ENCODE measurements around the gene SEC31A.
"Not testable (repeated sequence)": the region's sequence is repeated elsewhere in the genome, so short reads cannot be mapped to it uniquely, and the experiment has no call there.

SEC31A gene

DNA sequence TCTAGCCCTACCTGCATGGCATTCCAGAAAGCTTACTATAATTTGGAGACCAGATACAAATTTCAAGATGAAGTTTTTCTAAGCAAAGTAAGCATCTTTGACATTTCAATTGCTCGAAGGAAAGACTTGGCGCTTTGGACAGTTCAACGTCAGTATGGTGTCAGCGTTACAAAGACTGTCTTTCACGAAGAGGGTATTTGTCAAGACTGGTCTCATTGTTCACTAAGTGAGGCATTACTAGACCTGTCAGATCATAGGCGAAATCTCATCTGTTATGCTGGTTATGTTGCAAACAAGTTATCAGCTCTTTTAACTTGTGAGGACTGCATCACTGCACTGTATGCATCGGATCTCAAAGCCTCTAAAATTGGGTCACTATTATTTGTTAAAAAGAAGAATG is 27.1 kb upstream of the SEC31A start:
- Histone ChIP-seq H3K27me3 (ENCODE audit: insufficient read depth, poor library complexity, severe bottlenecking) (no peaks in the 10 kb centered on the region), H3K27ac (replicated peaks) (no peak overlapping the region), H3K4me3 (replicated peaks; ENCODE audit: insufficient read depth, low read length) (no peak overlapping the region)
- no peak for TF ChIP-seq SPI1 (IDR thresholded peaks at IDR 0.05; ENCODE audit: borderline replicate concordance, low read depth)
- TF ChIP-seq GABPA (IDR thresholded peaks at IDR 0.05; ENCODE audit: low read depth): no peak
- TF ChIP-seq, protein P1, sequence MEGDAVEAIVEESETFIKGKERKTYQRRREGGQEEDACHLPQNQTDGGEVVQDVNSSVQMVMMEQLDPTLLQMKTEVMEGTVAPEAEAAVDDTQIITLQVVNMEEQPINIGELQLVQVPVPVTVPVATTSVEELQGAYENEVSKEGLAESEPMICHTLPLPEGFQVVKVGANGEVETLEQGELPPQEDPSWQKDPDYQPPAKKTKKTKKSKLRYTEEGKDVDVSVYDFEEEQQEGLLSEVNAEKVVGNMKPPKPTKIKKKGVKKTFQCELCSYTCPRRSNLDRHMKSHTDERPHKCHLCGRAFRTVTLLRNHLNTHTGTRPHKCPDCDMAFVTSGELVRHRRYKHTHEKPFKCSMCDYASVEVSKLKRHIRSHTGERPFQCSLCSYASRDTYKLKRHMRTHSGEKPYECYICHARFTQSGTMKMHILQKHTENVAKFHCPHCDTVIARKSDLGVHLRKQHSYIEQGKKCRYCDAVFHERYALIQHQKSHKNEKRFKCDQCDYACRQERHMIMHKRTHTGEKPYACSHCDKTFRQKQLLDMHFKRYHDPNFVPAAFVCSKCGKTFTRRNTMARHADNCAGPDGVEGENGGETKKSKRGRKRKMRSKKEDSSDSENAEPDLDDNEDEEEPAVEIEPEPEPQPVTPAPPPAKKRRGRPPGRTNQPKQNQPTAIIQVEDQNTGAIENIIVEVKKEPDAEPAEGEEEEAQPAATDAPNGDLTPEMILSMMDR (IDR thresholded peaks at IDR 0.05; ENCODE audit: insufficient read depth, low read length): no peak
- TF ChIP-seq POLR2AphosphoS5 (IDR thresholded peaks at IDR 0.05; ENCODE audit: low read depth): no peak
- TF ChIP-seq, protein P2, sequence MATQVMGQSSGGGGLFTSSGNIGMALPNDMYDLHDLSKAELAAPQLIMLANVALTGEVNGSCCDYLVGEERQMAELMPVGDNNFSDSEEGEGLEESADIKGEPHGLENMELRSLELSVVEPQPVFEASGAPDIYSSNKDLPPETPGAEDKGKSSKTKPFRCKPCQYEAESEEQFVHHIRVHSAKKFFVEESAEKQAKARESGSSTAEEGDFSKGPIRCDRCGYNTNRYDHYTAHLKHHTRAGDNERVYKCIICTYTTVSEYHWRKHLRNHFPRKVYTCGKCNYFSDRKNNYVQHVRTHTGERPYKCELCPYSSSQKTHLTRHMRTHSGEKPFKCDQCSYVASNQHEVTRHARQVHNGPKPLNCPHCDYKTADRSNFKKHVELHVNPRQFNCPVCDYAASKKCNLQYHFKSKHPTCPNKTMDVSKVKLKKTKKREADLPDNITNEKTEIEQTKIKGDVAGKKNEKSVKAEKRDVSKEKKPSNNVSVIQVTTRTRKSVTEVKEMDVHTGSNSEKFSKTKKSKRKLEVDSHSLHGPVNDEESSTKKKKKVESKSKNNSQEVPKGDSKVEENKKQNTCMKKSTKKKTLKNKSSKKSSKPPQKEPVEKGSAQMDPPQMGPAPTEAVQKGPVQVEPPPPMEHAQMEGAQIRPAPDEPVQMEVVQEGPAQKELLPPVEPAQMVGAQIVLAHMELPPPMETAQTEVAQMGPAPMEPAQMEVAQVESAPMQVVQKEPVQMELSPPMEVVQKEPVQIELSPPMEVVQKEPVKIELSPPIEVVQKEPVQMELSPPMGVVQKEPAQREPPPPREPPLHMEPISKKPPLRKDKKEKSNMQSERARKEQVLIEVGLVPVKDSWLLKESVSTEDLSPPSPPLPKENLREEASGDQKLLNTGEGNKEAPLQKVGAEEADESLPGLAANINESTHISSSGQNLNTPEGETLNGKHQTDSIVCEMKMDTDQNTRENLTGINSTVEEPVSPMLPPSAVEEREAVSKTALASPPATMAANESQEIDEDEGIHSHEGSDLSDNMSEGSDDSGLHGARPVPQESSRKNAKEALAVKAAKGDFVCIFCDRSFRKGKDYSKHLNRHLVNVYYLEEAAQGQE (IDR thresholded peaks at IDR 0.05; ENCODE audit: insufficient replicate concordance, low read depth): no peak
- no peak for DNase-seq (ENCODE audit: low read depth in 1 of 2, low spot score in 1 of 2)

DNA sequence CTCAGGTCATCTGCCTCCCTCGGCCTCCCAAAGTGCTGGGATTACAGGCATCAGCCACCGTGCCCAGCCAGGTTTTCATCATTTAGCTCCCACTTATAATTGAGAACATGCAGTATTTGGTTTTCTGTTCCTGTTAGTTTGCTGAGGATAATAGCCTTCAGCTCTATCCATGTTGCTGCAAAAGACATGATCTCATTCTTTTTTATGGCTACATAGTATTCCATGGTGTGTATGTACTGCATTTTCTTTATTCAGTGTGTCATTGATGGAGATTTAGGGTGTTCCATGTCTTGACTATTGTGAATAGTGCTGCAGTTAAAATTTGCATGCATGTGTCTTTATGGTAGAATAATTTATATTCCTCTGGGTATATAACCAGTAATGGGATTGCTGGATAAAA is 23.0 kb upstream of the SEC31A start:
- not testable (repeated sequence) for H3K27ac ChIP-seq (replicated peaks); H3K4me3 ChIP-seq (replicated peaks; ENCODE audit: insufficient read depth, low read length); DNase-seq (ENCODE audit: low read depth in 1 of 2, low spot score in 1 of 2); H3K27me3 ChIP-seq (ENCODE audit: insufficient read depth, poor library complexity, severe bottlenecking)

DNA sequence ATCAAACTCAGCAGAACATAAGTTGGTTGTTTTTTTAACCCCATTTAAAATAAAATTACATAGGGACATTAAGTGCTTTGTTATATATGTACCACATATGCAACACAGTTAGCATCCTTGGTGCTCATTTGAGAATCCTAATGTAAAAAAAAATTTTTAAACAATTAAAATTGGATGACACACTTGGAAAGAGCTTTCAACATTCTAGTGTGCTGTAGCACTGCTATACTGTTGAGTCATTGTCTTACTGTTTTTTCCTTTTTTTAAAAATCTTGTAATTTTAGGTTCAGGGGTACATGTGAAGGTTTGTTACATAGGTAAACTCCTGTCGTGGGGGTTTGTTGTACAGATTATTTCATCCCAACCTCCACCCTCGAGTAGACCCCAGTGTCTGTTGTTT is 22.4 kb upstream of the SEC31A start:
- TF ChIP-seq, protein P2 (IDR thresholded peaks at IDR 0.05; ENCODE audit: insufficient replicate concordance, low read depth): no peak
- TF ChIP-seq SPI1 (IDR thresholded peaks at IDR 0.05; ENCODE audit: borderline replicate concordance, low read depth): no peak
- TF ChIP-seq POLR2AphosphoS5 (IDR thresholded peaks at IDR 0.05; ENCODE audit: low read depth): no peak
- TF ChIP-seq, protein P1 (IDR thresholded peaks at IDR 0.05; ENCODE audit: insufficient read depth, low read length): no peak
- TF ChIP-seq GABPA (IDR thresholded peaks at IDR 0.05; ENCODE audit: low read depth): no peak

DNA sequence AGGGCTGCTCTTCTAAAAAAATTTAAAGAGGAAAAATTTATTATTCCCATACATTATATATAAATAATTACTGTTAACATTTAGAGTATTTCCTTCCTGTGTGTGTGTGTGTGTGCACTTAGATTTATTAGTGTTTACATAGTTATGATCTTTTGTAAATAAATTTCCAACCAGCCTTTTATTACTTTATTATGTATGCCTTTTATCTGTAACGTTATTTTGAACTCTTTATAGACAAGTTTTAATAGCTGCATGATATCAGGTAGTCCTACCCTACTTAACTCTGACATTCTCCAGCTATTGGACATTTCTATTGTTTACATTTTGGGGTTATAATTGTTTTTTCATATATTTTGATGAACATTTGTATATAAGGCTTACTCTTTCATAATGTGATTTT is 18.4 kb upstream of the SEC31A start:
- no peak for DNase-seq (ENCODE audit: low read depth in 1 of 2, low spot score in 1 of 2)
- TF ChIP-seq, protein P2 (IDR thresholded peaks at IDR 0.05; ENCODE audit: insufficient replicate concordance, low read depth): no peak
- TF ChIP-seq, protein P1 (IDR thresholded peaks at IDR 0.05; ENCODE audit: insufficient read depth, low read length): no peak
- no peak for TF ChIP-seq POLR2AphosphoS5 (IDR thresholded peaks at IDR 0.05; ENCODE audit: low read depth)
- no peak for TF ChIP-seq GABPA (IDR thresholded peaks at IDR 0.05; ENCODE audit: low read depth)
- TF ChIP-seq SPI1 (IDR thresholded peaks at IDR 0.05; ENCODE audit: borderline replicate concordance, low read depth): no peak
- H3K27me3 ChIP-seq (ENCODE audit: insufficient read depth, poor library complexity, severe bottlenecking): no peaks in the 10 kb centered on the region

More for the DNA sequence above, 22.4 kb upstream of the SEC31A start:
- H3K27ac ChIP-seq (replicated peaks): no peak overlapping the region
- H3K27me3 ChIP-seq (ENCODE audit: insufficient read depth, poor library complexity, severe bottlenecking): no peaks in the 10 kb centered on the region
- no peak for DNase-seq (ENCODE audit: low read depth in 1 of 2, low spot score in 1 of 2)
- H3K4me3 ChIP-seq (replicated peaks; ENCODE audit: insufficient read depth, low read length): no peak overlapping the region

More for the DNA sequence above, 18.4 kb upstream of the SEC31A start:
- Histone ChIP-seq H3K27ac (replicated peaks) (no peak overlapping the region), H3K4me3 (replicated peaks; ENCODE audit: insufficient read depth, low read length) (no peak overlapping the region)

Measured in HL-60 (cell line).